Measurements from ENCODE around the gene ZNF519. TPM values are rescaled to one million over a fixed set of nuclear protein-coding genes. Genes with fewer than 3 reads are reported as not detected.
A peak's percentile ranks its signal among the peaks of the same experiment; 100 is the strongest.
"Not testable (repeated sequence)": the region's sequence is repeated elsewhere in the genome, so short reads cannot be mapped to it uniquely, and the experiment has no call there.

ZNF519 gene
- total RNA-seq, 1 donor from 2014 or later: 3.7 TPM

GRCh38 chr18:14149121-14149850, 17.1 kb upstream of the ZNF519 start:
- DNase-seq; ATAC-seq; intact Hi-C loops (cut with micrococcal nuclease): not testable (repeated sequence)

- ATAC-seq; intact Hi-C loops (cut with micrococcal nuclease); DNase-seq: not testable (repeated sequence)
These were observed 16.0 kb upstream of the ZNF519 start for GRCh38 chr18:14147935-14148865.

DNA sequence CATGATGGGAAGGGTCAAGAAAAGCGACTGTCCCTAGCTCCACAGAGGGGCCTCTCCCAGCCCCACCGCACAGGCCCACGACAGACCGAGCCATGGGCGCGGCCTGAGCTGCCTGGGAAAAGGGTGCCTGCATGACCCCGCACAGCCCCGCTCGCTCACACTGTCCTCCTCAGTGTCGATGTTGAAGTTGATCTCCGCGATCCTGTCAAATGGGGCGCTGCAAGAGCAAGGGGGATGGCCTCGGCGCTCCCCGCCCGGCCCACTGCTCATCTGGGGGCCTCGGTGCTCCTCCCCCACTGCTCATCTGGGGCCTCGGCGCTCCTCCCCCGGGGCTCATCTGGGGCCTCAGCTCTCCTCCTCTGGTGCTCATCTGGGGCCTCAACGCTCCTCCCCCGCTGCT, 14.5 kb upstream of the ZNF519 start:
- ATAC-seq; intact Hi-C loops (cut with micrococcal nuclease); DNase-seq: not testable (repeated sequence)

DNA sequence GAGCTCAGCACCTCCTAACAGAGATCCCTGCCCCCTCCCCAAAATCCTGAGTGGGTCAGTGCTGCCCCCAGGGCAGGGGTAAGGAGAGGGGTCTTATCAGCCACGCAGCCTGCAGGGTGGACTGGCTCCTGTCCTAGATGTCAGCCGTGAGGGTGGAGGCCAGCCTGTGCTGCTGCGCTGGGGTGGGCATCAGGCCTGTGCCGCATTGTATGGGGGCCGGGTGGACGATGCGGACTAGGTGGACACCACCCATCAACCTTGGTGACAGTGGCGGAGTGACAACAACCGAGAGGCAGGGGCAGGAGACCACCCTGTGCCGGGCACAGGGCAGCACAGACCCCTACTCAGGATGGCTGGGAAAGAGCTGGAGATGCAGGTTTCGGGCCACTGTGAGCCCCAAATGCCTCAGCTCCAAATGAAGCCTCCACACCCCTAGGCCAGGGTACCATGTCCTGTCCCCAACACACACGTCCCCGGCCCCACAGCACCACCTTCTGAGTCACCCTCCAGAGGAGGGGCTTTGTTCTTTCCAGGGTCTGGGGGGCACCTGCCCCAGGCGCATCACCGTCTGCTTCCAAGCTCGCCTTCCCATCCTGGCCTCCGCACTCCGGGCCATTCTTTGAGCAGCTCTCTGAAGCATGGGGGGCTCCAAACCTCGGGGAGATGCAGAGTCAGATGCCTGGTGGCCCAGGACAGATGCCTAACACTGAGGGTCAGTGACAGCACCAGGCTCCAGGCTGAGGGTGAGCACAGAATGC, 13.5 kb upstream of the ZNF519 start:
- DNase-seq; intact Hi-C loops (cut with micrococcal nuclease); ATAC-seq: not testable (repeated sequence)

DNA sequence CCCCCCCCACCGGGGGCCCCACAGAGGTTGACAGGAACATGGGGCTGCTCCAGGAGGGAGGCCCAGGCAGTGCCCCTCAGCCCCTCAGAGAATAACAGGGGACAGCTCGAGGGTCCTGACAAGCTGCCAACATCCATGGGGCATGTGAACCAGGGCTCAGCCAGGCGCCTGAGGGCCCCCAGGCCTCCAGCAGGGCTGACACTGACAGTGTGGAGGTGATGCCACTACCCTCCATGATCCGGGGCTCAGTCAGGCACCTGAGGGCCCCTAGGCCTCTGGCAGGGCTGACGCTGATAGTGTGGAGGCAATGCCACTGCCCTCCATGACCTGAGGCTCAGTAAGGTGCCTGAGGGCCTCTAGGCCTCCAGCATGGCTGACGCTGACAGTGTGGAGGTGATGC, 12.8 kb upstream of the ZNF519 start:
- DNase-seq; ATAC-seq; intact Hi-C loops (cut with micrococcal nuclease): not testable (repeated sequence)

- intact Hi-C loops (cut with micrococcal nuclease): no loop called here
- no peak for DNase-seq
- ATAC-seq: no peak
These were observed 12.3 kb upstream of the ZNF519 start for GRCh38 chr18:14144628-14144895.

- DNase-seq; intact Hi-C loops (cut with micrococcal nuclease); ATAC-seq: not testable (repeated sequence)
These were observed 11.8 kb upstream of the ZNF519 start for GRCh38 chr18:14143871-14144627.

- ATAC-seq; intact Hi-C loops (cut with micrococcal nuclease); DNase-seq: not testable (repeated sequence)
These were observed 11.2 kb upstream of the ZNF519 start for GRCh38 chr18:14143396-14143795.

GRCh38 chr18:14142177-14142576, 9.9 kb upstream of the ZNF519 start:
- DNase-seq; intact Hi-C loops (cut with micrococcal nuclease); ATAC-seq: not testable (repeated sequence)

DNA sequence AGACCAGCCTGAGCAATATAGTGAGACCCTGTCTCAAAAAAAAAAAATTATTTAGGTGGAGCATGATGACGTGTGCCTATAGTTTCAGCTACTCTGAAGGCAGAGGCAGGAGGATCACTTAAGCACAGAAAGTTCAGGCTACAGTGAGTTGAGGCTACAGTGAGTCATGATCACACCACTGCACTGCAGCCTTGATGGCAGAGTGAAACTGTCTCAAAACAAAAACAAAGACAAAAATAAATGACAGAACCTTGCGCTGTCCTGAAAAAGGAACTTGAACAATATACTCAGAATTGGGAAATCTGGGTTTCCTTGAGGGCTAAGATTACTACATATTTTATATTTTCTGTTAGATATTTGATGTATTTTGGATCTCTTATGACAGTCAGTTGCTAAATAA, 7.3 kb upstream of the ZNF519 start:
- DNase-seq; ATAC-seq; intact Hi-C loops (cut with micrococcal nuclease): not testable (repeated sequence)

GRCh38 chr18:14137971-14138370, 5.7 kb upstream of the ZNF519 start:
- intact Hi-C loops (cut with micrococcal nuclease); DNase-seq; ATAC-seq: not testable (repeated sequence)

DNA sequence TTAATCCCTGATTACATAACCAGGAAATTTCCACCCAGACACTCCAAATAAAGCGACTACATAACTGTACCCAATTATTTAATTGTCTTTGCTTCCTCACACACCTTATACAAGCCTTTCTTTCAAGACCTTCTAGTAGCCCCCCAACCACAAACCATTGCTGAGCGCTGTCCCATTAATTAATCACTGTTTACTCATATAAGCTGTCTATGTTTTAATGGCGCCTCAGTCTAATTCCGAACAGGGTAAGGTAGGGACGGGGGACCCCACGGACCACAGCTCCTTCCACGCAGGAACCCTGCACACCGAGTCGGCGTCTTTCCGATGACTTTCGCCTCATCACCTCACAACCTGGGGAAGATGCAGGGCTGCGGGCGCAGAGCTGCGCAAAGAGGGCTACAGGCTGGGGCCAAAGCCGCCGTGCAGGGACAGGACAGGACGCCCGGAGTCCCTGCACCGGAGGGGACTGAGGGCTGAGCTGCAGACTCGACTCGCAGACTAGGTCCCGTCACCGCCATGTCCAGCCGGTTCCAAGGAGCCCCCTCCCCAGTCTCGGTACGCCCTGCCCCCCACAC, 452 bp downstream of the ZNF519 start:
- peak; percentile 58 for ATAC-seq
- intact Hi-C loops (cut with micrococcal nuclease); DNase-seq: not testable (repeated sequence)

DNA sequence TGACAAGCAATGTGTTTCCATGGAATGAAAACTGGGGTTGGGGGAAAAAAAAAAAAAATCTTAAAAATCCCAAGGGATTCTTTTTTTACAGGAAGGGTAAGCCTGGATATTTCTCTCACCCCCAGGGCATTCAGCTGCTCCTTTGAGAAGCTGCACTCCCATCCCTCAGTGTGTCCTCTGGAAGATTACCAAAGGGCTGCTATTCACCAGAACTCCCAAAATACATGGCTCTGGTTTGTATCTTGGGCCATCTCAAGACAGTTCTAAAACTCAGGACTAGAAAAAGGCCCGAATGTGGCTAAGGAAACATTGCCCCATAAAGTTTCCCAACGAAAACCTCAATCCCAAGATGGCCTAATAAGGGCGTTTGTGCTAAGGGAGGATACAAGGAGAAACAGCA, 1.4 kb downstream of the ZNF519 start:
- intact Hi-C loops (cut with micrococcal nuclease); DNase-seq; ATAC-seq: not testable (repeated sequence)

DNA sequence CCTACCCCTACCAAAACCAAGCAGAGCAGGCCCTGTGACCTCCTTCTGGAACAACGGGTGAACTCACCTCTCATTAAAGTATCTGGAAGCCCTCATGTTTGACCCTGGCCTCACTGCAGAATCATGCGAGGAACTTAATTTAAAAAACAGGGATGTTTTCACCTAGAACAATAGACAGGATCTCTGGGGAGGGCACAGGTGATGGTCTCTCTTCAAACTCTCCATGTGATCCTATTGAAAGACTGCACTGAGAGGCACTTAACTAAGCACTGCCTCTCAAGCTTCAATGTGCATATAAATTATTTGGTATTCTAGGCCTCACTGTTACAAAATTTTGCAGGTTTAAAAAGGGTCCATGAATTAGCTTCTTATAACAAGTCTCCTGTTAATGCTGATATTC, 7.5 kb downstream of the ZNF519 start:
- DNase-seq (no peak), ATAC-seq (no peak)
- intact Hi-C loops (cut with micrococcal nuclease): no loop called here

DNA sequence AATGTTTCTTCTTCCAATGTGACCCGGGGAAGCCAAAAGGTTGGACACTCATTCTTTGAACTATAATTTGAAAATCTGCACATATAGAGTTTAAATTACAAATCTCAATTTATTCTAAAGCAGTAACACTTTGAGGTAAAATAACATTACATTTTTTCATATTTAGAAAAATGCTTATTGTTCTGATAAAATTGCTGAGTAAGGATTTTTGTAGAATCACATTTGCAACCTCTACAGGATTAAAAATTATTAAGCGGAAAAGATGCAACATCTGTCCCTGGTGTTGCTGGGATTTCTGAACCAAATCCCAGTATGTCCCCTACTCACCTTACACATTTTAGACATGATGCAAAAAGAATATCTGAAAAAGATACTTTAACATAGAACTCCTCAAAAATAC, 10.1 kb downstream of the ZNF519 start:
- intact Hi-C loops (cut with micrococcal nuclease): no loop called here
- no peak for ATAC-seq
- no peak for DNase-seq

DNA sequence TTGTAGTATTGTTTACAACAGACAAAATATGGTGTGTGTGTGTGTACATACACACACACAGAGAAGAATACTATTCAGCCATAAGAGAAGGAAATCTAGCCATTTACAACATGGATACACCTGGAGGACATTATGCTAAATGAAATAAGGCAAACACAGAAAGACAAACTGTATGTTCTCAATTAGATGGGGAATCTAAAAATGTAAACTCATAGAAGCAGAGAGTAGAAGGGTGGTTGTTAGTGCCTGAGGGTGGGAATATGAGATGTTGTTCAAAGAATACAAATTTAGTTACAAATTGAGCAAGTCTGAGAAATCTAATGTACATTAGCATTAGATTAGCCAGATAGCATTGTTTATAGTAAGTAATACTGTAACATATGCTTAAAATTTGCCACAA, 11.3 kb downstream of the ZNF519 start:
- ATAC-seq: no peak
- intact Hi-C loops (cut with micrococcal nuclease): no loop called here
- no peak for DNase-seq

DNA sequence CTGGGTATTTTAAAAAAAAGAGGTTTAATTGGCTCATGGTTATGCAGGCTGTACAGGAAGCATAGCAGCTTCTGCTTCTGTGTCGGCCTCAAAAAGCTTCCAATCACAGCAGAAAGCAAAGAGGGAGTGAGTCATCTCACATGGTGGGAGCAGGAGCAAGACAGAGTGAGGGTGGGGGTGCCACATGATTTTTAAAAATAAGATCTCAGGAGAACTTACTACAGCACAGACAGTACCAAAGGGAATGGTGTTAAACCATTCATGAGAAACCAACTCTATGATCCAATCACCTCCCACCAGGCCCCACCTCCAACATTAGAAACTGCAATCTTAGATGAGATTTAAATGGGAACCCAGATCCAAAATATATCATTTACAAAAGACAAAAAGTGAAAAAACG, 14.6 kb downstream of the ZNF519 start:
- intact Hi-C loops (cut with micrococcal nuclease): no loop called here
- no peak for ATAC-seq

GRCh38 chr18:14106906-14107305, 25.3 kb downstream of the ZNF519 start:
- no peak for DNase-seq
- ATAC-seq: no peak
- intact Hi-C loops (cut with micrococcal nuclease): no loop called here

More for the DNA sequence above, 14.6 kb downstream of the ZNF519 start:
- DNase-seq: no peak
